ENCODE results near the gene STARD7. TPM values are rescaled to one million over a fixed set of nuclear protein-coding genes. Genes with fewer than 3 reads are reported as not detected.
A peak's percentile ranks its signal among the peaks of the same experiment; 100 is the strongest.
"Not testable (repeated sequence)": the region's sequence is repeated elsewhere in the genome, so short reads cannot be mapped to it uniquely, and the experiment has no call there.

The STARD7 gene
- total RNA-seq, 2 experiments from 2014 or later: 108 to 113 TPM

DNA sequence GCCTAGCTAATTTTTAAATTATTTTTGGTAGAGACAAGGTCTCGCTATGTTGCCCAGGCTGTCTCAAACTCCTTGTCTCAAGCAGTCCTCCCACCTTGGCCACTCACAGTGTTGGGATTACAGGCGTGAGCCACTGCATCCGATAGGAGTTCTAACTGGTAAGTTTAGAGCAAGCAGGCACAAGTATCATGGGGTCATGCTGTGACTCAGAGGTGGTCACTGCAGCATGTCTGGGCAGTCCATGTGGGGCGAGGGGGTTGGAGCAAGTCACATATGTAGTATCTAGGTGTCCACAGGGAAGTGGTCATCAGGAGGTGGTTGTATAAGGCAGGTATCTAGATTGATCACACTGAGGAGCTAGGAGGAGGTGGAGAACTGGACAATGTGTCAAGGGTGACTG, 22.7 kb upstream of the STARD7 start:
- H3K4me3 Mint-ChIP-seq: no peak overlapping the region
- no peaks in the 10 kb centered on the region for H3K4me1 Mint-ChIP-seq
- DNase-seq: no peak
- no peaks in the 10 kb centered on the region for H3K9me3 Mint-ChIP-seq
- POLR2A ChIA-PET: interaction anchor here (1.3 to 4.4 kb wide), 3 partner anchors 11 to 33 kb away, joined by 4 to 18 read pairs (median 4); partner anchors contain the start of gene STARD7
- no peaks in the 10 kb centered on the region for H3K27me3 Mint-ChIP-seq
- CTCF ChIA-PET: no interaction called here
- H3K27ac Mint-ChIP-seq: no peak overlapping the region
- no peaks in the 10 kb centered on the region for H3K36me3 Mint-ChIP-seq (ENCODE audit: low read depth)

DNA sequence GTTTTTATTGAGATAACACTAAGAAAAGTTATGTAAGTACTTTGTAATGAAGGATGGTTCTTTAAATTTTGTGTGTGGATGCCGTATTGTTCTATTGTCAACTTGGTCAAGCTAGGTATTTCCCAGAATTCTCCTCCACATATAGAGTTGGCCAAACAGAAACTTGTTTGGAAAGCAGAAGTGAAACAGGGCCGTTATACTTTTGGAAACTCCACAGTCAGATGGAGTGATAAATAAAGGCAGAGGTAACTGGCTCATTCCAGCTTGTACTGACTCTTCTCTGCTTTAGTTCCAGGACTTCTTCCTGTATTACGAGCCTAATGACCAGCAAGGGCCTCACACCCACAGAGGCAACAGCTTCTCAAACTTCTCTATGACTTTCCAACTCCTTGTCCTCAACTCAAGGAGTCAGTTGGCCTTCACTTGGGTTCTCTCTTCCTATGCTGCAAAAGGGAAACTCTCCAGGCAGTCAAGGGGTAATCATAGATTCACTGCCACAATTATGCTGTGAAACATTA, 16.4 kb upstream of the STARD7 start:
- no peaks in the 10 kb centered on the region for H3K27me3 Mint-ChIP-seq
- no peaks in the 10 kb centered on the region for H3K9me3 Mint-ChIP-seq
- no peak for DNase-seq
- H3K27ac Mint-ChIP-seq: no peak overlapping the region
- H3K4me3 Mint-ChIP-seq: no peak overlapping the region
- peaks cover 3% of the 10 kb centered on the region for H3K36me3 Mint-ChIP-seq (ENCODE audit: low read depth)
- peaks cover 9% of the 10 kb centered on the region for H3K4me1 Mint-ChIP-seq
- POLR2A ChIA-PET: interaction anchor here (3.0 kb wide), 1 partner anchor 17 kb away, joined by 12 read pairs; the partner anchor contains the start of gene STARD7
- CTCF ChIA-PET: interaction anchor here (1.1 kb wide), 1 partner anchor 51 kb away, joined by 3 read pairs; no protein-coding TSS in a partner anchor

DNA sequence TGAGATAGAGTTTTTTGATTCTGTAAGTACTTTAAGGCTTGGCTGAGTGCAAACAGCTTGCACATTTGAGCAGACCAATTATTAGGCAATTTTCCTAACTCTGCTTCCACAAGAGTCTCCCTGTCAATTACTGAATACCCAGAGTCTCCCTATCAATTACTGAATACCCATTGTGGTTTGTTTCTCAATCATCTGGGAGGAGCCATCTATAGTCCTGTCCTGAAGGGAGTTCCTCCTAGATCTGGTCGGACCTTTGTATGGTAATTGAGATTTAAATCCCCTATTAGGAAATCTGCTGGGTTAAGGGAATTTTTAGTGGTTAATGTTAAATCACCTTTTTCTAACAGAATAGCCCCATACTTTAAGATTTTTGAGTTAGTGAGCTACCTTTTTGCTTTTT, 12.5 kb upstream of the STARD7 start:
- not testable (repeated sequence) for H3K27ac Mint-ChIP-seq

DNA sequence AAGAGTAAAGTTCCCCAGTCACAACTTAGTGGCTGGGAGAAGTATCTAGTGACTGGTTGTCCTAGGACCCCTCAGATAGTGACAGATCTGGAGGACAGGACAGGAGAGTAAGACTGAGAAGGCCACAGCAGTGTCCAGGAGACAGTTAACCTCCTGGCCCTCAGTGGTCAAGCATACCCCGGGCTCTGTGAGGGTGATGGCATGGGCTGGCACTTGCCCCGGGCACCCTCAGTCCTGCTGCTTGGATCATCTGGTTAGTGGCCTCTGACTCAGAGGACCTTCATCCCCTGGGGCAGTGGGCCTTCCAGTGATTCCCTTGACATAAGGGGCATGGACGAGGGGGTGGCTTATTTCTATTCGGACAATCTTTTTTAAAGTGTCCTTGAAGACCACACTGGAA, 11.3 kb upstream of the STARD7 start:
- H3K27ac Mint-ChIP-seq; H3K4me3 Mint-ChIP-seq; H3K36me3 Mint-ChIP-seq (ENCODE audit: low read depth); CTCF ChIA-PET; H3K27me3 Mint-ChIP-seq; H3K4me1 Mint-ChIP-seq; DNase-seq; POLR2A ChIA-PET; H3K9me3 Mint-ChIP-seq: not testable (repeated sequence)

More for the DNA sequence above, 12.5 kb upstream of the STARD7 start:
- POLR2A ChIA-PET: interaction anchor here (1.3 kb wide), 1 partner anchor 13 kb away, joined by 4 read pairs; the partner anchor contains the start of gene STARD7
- H3K9me3 Mint-ChIP-seq; H3K36me3 Mint-ChIP-seq (ENCODE audit: low read depth); H3K27me3 Mint-ChIP-seq; CTCF ChIA-PET; DNase-seq; H3K4me1 Mint-ChIP-seq; H3K4me3 Mint-ChIP-seq: not testable (repeated sequence)

DNA sequence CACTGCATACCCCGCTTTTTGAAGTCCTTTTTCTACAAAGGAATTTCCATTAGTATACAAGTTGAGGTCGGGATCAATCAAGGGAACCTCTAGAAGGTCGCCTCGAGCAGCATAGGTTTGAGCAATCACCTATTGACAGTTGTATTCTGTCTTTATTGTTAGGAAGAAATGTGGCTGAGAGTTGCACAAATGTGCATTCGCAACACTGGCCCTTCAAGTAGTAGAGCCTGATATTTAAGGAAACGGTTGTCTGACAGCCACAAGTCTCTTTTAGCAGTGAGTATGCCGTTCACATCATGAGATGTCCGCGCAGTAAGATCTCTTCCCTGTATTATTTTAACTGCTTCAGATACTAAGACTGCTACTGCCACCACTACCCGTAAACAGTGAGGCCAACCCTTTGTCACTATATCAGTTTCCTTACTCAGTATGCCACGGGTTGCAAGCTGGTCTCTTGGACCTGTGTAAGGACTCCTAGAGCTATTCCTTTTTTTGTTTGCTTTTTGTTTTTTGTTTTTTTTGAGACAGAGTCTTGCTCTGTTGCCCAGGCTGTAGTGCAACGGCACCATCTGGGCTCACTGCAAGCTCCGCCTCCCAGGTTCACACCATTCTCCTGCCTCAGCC, 10.0 kb upstream of the STARD7 start:
- Mint-ChIP-seq H3K4me1 (no peaks in the 10 kb centered on the region), H3K27me3 (no peaks in the 10 kb centered on the region), H3K4me3 (no peak overlapping the region), H3K36me3 (ENCODE audit: low read depth) (no peaks in the 10 kb centered on the region), H3K9me3 (no peaks in the 10 kb centered on the region), H3K27ac (no peak overlapping the region)
- ChIA-PET POLR2A (interaction anchor here (1.0 kb wide), 1 partner anchor 10 kb away, joined by 4 read pairs; the partner anchor contains the start of gene STARD7), CTCF (no interaction called here)
- DNase-seq: no peak

DNA sequence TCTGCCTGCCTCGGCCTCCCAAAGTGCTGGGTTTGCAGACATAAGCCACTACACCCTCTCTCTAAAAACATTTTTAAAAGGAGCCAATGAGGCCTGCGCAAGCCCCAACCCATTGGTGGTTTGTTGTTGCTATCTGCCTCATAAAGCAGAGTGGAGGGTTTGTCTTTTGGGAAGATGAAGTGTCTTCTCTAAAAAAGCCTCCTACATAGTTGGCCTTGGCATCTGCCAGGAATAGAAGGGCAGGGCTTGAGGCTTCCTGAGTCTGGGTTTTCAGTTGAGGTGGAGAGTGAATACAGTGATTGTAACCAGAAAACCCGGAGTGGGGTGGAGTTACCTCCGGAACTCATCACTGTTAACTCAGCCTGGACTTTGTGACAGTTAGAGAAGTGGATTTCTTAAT, 5.9 kb upstream of the STARD7 start:
- DNase-seq: no peak
- H3K27me3 Mint-ChIP-seq: no peaks in the 10 kb centered on the region
- ChIA-PET CTCF (no interaction called here), POLR2A (no interaction called here)
- H3K36me3 Mint-ChIP-seq (ENCODE audit: low read depth): no peaks in the 10 kb centered on the region
- H3K27ac Mint-ChIP-seq: no peak overlapping the region
- H3K4me1 Mint-ChIP-seq: peaks cover 9% of the 10 kb centered on the region
- no peaks in the 10 kb centered on the region for H3K9me3 Mint-ChIP-seq
- no peak overlapping the region for H3K4me3 Mint-ChIP-seq

DNA sequence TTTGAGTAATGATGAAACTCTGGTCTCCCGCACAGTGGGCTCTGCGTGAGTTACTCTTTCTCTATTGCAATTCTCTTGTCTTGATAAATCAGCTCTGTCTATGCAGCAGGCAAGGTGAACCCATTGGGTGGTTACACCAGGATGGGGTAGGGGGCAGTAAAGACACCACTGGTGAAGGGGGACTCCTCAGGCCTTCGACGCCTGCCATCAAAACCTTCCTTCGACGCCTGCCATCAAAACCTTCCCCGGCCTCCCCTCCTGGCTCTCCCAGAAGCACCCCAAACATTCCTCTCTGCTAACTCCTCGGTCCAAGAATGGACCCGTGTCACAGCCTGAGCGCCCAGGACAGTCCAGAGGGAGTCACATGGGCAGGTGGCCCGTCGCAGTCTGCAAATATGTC, 4.8 kb upstream of the STARD7 start:
- CTCF ChIA-PET: interaction anchor here (1.1 kb wide), 1 partner anchor 53 kb away, joined by 4 read pairs; the partner anchor contains the start of gene CIAO1
- H3K9me3 Mint-ChIP-seq: no peaks in the 10 kb centered on the region
- H3K27me3 Mint-ChIP-seq: no peaks in the 10 kb centered on the region
- POLR2A ChIA-PET: no interaction called here
- H3K4me1 Mint-ChIP-seq: peaks cover 13% of the 10 kb centered on the region
- H3K27ac Mint-ChIP-seq: no peak overlapping the region
- H3K36me3 Mint-ChIP-seq (ENCODE audit: low read depth): no peaks in the 10 kb centered on the region
- DNase-seq: no peak
- no peak overlapping the region for H3K4me3 Mint-ChIP-seq

DNA sequence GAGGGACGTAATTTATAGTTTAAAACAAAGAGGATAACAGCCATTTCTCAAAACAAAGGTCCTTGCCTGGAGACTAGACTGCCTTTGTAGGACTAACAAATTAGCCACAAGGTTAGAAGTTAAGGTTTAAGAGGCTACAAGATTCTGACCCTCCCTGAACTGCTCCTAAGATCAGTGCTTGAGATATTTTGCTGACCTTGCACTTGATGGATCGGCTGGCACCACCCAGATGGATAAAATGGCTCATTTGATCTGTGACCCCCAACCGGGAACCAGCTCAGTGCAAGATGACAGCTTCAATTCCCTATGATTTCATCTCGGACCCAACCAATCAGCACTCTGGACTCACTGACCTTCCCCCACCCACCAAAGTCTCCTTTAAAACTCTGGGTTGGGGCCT, 3.7 kb upstream of the STARD7 start:
- no peak overlapping the region for H3K27ac Mint-ChIP-seq
- no peak overlapping the region for H3K4me3 Mint-ChIP-seq
- H3K27me3 Mint-ChIP-seq: no peaks in the 10 kb centered on the region
- DNase-seq: no peak
- ChIA-PET POLR2A (no interaction called here), CTCF (no interaction called here)
- peaks cover 4% of the 10 kb centered on the region for H3K36me3 Mint-ChIP-seq (ENCODE audit: low read depth)
- peaks cover 15% of the 10 kb centered on the region for H3K4me1 Mint-ChIP-seq
- no peaks in the 10 kb centered on the region for H3K9me3 Mint-ChIP-seq

DNA sequence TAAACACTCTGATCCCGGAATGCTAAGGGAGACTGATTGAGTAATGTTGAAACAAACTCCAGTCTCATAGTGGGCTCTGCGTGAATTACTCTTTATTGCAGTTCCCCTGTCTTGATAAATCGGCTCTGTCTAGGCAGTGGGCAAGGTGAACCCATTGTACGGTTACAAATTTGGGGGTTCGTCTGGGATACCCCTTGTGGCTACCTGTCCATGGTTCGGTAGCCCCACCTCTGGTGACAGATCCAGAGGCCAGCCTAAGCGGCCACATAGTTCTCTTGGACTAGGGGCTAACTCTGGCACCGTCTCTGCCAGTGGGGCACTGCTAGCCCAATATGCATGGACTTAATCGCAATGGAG, 1.1 kb upstream of the STARD7 start:
- ChIA-PET POLR2A (interaction anchor here (1.1 to 3.2 kb wide), 12 partner anchors 11 to 218 kb away, joined by 3 to 39 read pairs (median 13); partner anchors contain the start of genes ANKRD36C, CIAO1, DUSP2 and TMEM127), CTCF (interaction anchor here (2.4 kb wide), 1 partner anchor 58 kb away, joined by 15 read pairs; no protein-coding TSS in a partner anchor)
- H3K4me1 Mint-ChIP-seq: peaks cover 39% of the 10 kb centered on the region
- H3K9me3 Mint-ChIP-seq: no peaks in the 10 kb centered on the region
- H3K4me3 Mint-ChIP-seq: peak overlapping the region; percentile 87
- H3K27ac Mint-ChIP-seq: peak overlapping the region; percentile 79
- peaks cover 23% of the 10 kb centered on the region for H3K36me3 Mint-ChIP-seq (ENCODE audit: low read depth)
- H3K27me3 Mint-ChIP-seq: no peaks in the 10 kb centered on the region
- no peak for DNase-seq

DNA sequence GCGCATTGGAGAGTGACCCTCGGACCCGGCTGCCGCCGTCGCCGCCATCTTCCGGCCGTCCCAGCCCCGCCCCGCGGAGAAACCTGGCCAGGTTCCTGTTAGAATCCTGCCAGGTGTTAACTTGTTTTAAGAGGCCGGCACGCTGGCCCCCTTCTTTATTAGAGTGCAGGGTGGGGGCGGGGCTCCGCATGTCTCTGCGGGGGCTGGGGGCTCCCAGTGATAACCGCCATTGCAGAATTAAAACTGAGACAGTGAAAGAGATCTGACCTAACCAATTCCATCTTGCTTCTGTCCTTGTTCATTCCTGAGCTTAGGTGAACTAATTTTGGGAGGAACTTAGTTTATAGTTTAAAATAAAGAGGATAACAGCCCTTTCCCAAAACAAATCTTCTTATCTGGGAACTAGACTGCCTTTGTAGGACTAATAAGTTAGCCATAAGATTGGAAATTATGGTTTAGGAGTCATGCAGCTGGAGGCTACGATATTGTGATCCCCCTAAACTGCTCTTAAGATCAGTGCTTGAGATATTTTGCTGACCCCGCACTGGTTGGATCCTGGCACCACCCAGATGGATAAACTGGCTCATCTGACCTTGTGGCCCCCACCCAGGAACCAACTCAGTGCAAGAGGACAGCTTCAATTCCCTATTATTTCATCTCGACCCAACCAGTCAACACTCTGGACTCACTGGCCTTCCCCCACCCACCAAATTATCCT, 543 bp upstream of the STARD7 start:
- H3K36me3 Mint-ChIP-seq (ENCODE audit: low read depth): peaks cover 23% of the 10 kb centered on the region
- no peaks in the 10 kb centered on the region for H3K9me3 Mint-ChIP-seq
- CTCF ChIA-PET: interaction anchor here (0.9 to 2.4 kb wide), 8 partner anchors 30 to 187 kb away, joined by 3 to 15 read pairs (median 4); no protein-coding TSS in a partner anchor
- POLR2A ChIA-PET: interaction anchor here (0.9 to 3.2 kb wide), 26 partner anchors 10 to 607 kb away, joined by 3 to 39 read pairs (median 6); partner anchors contain the start of genes ANKRD36C, CIAO1, CNNM3 and DUSP2
- DNase-seq: no peak
- peaks cover 44% of the 10 kb centered on the region for H3K4me1 Mint-ChIP-seq
- peak overlapping the region; percentile 79 for H3K27ac Mint-ChIP-seq
- H3K27me3 Mint-ChIP-seq: no peaks in the 10 kb centered on the region
- peak overlapping the region; percentile 87 for H3K4me3 Mint-ChIP-seq

DNA sequence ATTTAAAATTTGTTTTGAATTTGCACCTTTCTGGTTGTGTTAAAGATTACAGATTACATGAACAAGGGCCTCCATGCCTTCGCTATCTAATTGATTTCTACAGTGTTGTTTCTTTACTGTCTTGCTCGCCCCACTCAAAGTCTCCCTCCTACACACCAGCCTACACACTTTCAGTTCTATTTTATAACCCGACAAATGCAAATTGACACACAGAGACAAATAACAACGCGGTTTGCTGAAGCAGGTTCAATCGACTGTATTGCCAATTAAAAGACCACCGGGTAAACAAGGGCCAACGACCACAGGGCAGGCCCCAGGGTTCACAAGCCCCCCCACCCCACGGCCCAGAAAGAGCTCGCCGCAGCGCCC, 869 bp downstream of the STARD7 start:
- DNase-seq: no peak
- Mint-ChIP-seq H3K4me1 (peaks cover 58% of the 10 kb centered on the region), H3K9me3 (no peaks in the 10 kb centered on the region), H3K4me3 (peak overlapping the region; percentile 87), H3K27me3 (no peaks in the 10 kb centered on the region), H3K27ac (peak overlapping the region; percentile 83), H3K36me3 (ENCODE audit: low read depth) (peaks cover 31% of the 10 kb centered on the region)
- CTCF ChIA-PET: interaction anchor here (1.1 to 2.4 kb wide), 7 partner anchors 34 to 69 kb away, joined by 4 to 15 read pairs (median 5); partner anchors contain the start of gene ASTL
- POLR2A ChIA-PET: interaction anchor here (0.9 to 3.2 kb wide), 29 partner anchors 9 to 321 kb away, joined by 3 to 39 read pairs (median 6); partner anchors contain the start of genes CIAO1, DUSP2, ITPRIPL1 and NCAPH

DNA sequence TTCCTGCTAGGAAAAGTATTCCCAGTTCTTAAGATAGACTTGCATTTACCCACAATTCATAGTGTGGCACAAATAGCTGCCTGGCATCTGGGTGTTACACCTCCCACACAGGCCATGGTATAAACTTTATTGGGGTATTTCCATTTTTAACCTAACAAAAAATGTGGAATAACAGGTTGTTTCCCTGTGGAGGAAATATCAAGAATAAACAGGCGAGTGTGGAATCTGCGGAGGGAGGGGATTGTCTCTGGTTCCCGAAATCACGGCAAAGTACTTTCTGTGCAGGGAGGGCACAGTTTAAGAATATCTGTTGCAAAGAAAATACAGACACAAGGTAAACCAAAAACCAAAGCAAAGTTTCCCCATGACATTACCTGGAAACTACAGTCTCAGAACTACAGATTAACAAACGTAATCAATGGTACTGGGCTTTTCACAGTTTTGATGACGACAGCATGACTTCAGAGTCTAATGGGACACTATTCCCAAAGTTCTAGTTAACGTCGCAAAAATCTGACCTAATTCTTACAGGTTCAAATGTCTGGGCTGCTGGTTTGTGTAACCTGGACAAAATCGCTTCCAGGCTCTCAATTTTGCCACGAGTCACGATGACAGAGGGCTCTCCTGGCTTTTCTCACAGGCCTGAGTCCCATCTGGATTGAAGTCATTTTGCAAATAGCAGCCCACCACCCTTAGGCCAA, 1.4 kb downstream of the STARD7 start:
- Mint-ChIP-seq H3K4me1 (peaks cover 63% of the 10 kb centered on the region), H3K4me3 (peak overlapping the region; percentile 87), H3K9me3 (no peaks in the 10 kb centered on the region), H3K36me3 (ENCODE audit: low read depth) (peaks cover 31% of the 10 kb centered on the region), H3K27ac (peak overlapping the region; percentile 83), H3K27me3 (no peaks in the 10 kb centered on the region)
- DNase-seq: no peak
- CTCF ChIA-PET: interaction anchor here (0.7 to 1.4 kb wide), 3 partner anchors 20 to 1218 kb away, joined by 3 to 5 read pairs (median 5); no protein-coding TSS in a partner anchor
- POLR2A ChIA-PET: interaction anchor here (1.0 to 3.2 kb wide), 7 partner anchors 8 to 321 kb away, joined by 4 to 35 read pairs (median 12); partner anchors contain the start of genes CIAO1, DUSP2, SNRNP200 and TMEM127
